Central memory CD4-positive, alpha-beta T cell (primary cell): ENCODE measurements around the gene LRIG1.
"Not testable (repeated sequence)": the region's sequence is repeated elsewhere in the genome, so short reads cannot be mapped to it uniquely, and the experiment has no call there.

ENCODE experiments used
- DNase-seq: peaks from one replicate; pipeline ENCODE4 v3.0.0; 2022

Gene LRIG1

DNA sequence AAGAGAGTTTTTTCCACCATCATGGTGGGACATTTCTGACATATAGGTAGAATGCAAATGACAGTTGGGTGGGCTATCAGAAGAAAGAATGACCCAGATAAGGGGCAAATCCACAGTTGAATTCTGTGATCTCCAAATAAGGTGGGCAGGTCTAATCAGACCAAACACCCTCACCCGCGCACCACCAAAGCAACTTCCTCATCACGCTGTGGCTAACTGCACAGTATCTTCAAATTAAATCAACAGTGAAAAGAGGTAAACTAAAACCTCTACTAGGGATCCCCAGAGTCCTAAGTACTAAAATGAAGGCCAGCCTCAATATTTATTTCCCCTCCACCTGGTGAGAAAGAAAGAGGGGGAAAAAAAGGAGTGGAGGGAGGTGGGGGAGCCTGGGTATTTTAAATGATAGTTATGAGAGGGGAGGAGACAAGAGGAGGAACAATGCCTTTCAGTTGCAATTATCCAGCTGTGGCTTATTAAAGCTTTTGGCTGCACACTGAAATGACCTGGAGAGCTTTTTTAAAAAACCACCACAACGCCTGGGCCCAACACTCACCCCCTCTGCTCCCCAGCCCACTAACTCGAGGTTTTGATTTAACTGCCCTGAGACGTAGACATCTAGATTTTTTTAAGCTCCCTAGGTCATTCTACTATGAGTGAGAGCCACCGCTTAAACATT, 61.0 kb downstream of the LRIG1 start:
- DNase-seq: no peak

GRCh38 chr3:66438046-66438445, 62.8 kb downstream of the LRIG1 start:
- no peak for DNase-seq

DNA sequence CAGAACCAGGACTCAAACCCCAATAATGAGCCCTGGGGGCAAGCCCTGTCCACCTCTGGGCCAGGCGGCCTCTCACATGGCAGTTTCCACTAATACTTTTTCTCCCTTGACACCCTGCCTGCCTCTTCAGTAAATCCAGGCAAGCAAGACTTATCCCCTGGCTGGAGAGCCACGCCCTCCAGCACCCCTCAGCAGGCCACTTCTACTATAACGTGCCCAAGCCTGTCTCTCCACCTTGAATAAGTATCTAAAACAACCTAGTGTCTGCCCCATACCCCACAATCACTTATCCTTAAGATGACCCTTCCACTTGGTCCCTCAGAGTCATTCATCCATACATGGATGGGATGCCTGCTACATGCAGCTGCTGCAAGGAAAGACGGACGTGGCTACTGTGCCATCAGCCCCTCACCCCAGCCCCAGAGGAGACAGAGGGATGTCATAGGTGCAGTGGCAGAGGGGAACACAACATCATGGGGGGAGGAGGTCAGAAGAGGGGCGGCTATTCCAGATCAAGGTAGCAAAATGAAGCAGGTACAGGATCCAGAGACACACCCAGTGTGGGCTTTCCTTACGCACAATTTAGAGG, 63.4 kb downstream of the LRIG1 start:
- DNase-seq: no peak

GRCh38 chr3:66435989-66436388, 64.8 kb downstream of the LRIG1 start:
- DNase-seq: no peak

DNA sequence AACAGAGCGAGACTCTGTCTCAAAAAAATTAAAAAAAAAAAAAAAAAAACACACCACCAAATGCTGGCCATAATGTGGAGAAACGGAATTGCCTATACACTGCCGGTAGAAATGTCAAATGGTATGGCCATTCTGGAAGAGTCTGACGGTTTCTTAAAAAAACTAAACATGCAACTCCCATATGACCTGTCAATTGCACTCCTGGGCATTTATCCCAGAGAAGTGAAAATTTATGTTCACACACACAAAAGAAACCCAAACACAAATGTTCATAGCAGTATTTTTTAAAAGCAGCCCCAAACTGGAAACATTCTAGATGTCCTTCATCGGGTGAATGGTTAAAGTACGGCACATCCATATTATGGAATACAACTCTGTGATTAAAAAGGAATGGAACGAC, 66.1 kb downstream of the LRIG1 start:
- DNase-seq: no peak

- no peak for DNase-seq
These were observed 67.4 kb downstream of the LRIG1 start for GRCh38 chr3:66433522-66433782.

DNA sequence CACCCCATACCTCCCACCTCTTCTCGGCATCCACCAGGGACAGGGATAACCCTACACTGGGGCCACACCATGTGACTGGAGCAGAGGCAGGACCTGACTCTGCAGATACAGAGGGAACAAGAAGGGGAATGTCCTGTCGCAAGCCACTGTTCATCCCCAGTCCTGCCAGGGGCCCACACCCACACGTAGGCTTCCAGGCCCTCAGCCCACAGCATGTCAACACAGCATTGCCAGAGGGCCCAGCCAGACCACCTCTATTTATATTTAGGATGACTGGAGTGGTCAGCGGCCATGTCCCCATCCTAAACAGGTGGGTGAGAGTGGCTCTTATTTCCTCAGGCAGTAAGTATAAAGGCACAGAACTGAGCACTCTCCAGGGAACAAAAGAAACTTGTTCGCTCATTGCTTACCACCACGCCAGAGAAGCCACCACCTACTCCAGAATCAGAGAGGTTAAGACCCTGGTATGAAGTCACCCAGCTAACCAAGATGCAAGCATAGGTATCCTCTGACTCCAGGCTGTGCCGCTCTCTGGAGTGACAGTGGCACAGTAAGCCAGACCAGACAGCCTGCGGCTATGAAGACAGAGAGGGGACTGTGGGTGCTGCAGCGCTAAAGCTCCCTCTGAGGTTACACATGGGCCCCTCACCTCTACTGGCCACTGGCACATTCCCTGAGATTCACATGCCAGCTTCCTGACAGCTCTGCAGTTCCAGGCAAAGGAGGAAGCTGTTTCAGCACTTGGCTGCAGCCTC, 67.9 kb downstream of the LRIG1 start:
- DNase-seq: no peak

GRCh38 chr3:66432041-66432766, 68.6 kb downstream of the LRIG1 start:
- DNase-seq: no peak

GRCh38 chr3:66431494-66431893, 69.3 kb downstream of the LRIG1 start:
- no peak for DNase-seq

- DNase-seq: no peak
These were observed 69.9 kb downstream of the LRIG1 start for GRCh38 chr3:66430876-66431275.

DNA sequence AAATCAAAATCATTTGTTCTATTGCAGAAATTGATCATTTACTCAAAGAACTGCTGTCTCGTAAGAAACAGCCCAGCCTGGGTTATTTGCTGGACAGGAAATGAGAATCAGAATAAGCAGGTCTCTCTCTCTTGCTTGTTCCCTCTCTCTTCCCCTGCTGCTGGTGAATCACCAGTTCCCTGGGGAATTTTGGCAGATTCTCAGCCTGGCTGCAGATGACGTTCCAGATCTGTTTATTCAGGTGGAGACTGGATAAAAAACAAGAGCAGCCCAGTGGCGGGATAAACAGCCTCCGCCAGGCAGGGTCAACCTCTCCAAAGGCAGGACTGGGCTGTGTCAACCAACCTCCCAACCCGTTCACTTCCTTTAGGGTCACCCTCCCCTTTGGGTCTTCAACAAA, 72.1 kb downstream of the LRIG1 start:
- DNase-seq: no peak

GRCh38 chr3:66427951-66428474, 72.8 kb downstream of the LRIG1 start:
- DNase-seq: no peak

DNA sequence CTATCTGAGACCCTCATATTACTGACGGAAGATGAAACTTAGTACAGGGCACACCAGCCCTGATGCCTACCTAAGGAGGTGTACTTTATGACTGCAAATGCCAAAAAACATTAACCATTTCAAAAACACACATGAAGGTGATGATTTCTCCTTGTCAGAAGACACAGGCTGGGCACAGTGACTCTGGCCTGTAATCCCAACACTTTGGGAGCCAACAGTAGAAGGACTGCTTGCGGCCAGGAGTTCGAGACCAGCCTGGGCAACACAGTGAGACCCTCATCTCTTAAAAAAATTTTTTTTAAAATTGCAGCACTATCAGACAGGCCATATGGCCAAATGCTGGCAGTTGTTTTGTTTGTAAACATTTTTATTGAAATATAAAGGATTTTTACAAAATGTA, 73.5 kb downstream of the LRIG1 start:
- DNase-seq: no peak

DNA sequence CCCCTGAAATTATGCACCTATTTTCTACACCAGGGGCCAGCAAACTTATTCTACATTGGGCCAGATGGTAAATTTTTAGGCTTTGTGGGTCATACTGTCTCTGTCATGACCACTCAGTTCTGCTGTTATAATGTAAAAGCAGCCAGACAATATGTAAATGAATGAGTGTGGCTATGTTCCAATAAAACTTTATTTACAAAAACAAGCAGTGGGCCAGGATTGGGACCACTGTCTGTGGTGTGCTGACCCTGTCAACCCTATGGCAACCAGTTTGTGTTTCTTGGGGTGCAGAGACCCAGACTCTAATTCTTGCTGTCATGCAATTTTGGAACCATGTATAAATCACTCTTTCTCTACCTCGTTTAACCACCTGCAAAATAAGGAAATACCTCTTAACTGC, 74.7 kb downstream of the LRIG1 start:
- DNase-seq: no peak

- DNase-seq: no peak
These were observed 75.2 kb downstream of the LRIG1 start for GRCh38 chr3:66425576-66426114.

GRCh38 chr3:66425032-66425431, 75.8 kb downstream of the LRIG1 start:
- no peak for DNase-seq

DNA sequence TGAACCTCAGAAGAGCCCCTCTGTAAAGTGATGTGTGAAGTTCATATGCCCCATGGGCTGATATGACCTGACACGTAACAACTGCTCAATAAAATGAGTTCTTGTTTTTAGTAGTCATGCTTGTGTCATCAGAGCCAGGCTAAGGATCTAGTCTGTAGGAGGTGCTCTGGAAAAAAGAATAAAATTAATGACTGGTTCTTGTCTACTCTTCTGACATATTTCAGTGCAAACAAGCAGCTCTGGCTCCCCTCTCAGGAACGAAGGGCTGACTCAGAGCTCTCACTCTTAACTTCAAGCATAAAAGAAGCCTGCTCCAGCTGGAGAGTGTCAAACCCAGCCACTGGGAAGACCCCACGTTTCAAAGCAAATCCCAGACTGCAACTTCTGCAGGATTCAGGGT, 77.0 kb downstream of the LRIG1 start:
- no peak for DNase-seq

DNA sequence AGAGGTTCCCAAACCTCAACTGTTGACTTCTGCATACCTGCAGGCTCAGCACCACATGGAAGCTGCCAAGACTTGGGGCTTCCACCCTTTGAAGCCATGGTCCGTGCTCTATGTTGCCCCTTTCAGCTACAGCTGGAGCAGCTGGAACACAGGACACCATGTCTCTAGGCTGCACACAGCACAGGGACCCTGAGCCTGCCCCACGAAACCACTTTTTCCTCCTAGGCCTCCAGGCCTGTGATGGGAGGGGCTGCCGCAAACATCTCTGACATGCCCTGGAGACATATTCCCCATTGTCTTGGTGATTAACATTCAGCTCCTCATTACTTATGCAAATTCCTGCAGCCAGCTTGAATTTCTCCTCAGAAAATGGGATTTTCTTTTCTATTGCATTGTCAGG, 78.9 kb downstream of the LRIG1 start:
- DNase-seq: not testable (repeated sequence)

GRCh38 chr3:66421144-66421543, 79.7 kb downstream of the LRIG1 start:
- not testable (repeated sequence) for DNase-seq

GRCh38 chr3:66419036-66419435, 81.8 kb downstream of the LRIG1 start:
- no peak for DNase-seq

GRCh38 chr3:66418475-66418931, 82.3 kb downstream of the LRIG1 start:
- DNase-seq: no peak

DNA sequence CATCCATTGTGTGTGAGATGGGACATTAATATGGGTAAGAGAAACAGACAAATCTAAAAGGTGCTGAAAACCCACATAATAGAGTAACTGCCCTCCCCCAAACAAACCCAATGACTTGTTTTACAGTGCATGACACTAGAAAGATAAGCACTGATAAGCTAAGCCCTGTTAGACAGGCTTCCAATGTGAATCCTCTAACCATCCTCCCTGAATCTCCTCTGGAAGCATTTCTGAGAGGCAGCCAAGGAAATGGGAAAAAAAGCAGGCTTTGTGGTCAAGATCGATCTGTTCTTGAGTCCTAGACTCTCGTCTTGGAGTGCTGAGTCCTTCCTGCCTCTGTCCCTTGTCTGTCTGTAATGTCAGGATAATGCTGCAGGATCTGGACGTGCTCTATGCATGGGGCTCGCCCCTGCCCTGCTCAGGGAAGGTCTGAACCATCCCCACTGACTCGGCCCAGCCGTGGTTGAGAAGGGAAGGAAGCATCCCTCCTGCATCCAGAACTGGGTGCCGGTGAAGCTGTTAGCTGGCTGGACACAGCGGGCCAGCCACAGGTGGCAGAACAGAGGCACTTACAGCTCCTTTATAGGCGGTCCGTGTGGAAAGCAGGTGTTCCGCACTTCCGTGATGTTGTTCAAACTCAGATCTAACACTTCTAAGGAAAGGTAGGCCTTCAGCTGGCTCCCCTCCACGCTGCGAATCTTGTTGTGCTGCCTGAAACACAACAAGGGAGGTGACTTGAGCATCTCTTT, 84.1 kb downstream of the LRIG1 start:
- DNase-seq: no peak
